ENCODE data around the gene NLGN1. TPM values are rescaled to one million over a fixed set of nuclear protein-coding genes. Genes with fewer than 3 reads are reported as not detected.

NLGN1 gene
- total and polyA plus RNA-seq, 2 of the 13 experiments (the other 11 are each of a cell fraction or from before 2014, with no cell fraction given): not detected

DNA sequence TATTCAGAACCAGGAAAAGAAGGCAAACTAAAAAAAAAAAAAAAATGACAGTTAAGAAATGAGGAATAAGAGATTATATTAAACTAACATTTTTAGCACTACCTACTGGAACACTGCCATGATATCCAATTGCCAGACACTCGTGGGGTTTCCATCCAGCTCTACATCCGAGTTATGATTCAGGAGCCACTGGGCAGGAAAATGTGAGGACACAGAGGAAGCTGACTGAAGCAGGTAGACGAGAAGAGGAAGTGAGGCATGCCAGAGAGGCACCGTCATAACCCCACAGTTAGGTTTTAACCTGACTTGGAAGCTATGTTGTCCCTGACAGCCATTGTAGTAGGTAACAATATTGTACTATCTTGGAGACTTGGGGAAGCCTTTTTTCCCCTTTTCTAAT, 495.0 kb downstream of the NLGN1 start:
- intact Hi-C loops (cut with micrococcal nuclease; ENCODE audit: unreplicated experiment) (no loop called here), in situ Hi-C loops (cut with HindIII; ENCODE audit: extremely low pct_ligation_motif_present, low pct_unique_long_range_greater_than_20kb) (no loop called here)
- Histone ChIP-seq H3K4me2 (ENCODE audit: low read depth, low read length) (no peak overlapping the region), H3K4me3 (replicated peaks in 1 of 3; ENCODE audit: insufficient read depth in 1 of 3, low read depth in 2 of 3, low read length in 3 of 3) (no peak overlapping the region), H3K36me3 (replicated peaks in 1 of 2; ENCODE audit: control insufficient read depth in 1 of 2, insufficient read depth in 2 of 2, low read length in 2 of 2) (no peaks in the 10 kb centered on the region), H4K20me1 (ENCODE audit: insufficient read depth, low read length) (no peaks in the 10 kb centered on the region), H3K9me3 (ENCODE audit: low read length) (no peaks in the 10 kb centered on the region), H2AFZ (ENCODE audit: low read length) (no peak overlapping the region), H3K9ac (ENCODE audit: insufficient read depth, low read depth, low read length) (no peak overlapping the region), H3K79me2 (ENCODE audit: insufficient read depth, low read length) (no peaks in the 10 kb centered on the region), H3K27me3 (ENCODE audit: control insufficient read depth in 1 of 2, insufficient read depth in 2 of 2, low read length in 2 of 2) (no peaks in the 10 kb centered on the region), H3K4me1 (ENCODE audit: insufficient read depth, low read length) (no peaks in the 10 kb centered on the region), H3K27ac (ENCODE audit: extremely low read length, insufficient read depth, low read length) (no peak overlapping the region)
- DNase-seq (ENCODE audit: low spot score): no peak
- BruUV-seq (replicated peaks): no TSS peak
- POLR2A ChIA-PET: no interaction called here
- no peak for ATAC-seq
- FAIRE-seq: no peak
- CTCF ChIA-PET (ENCODE audit: low intra/inter-chr PET ratio, low total read pairs): no interaction called here
- no peak for TF ChIP-seq ZIK1 (CRISPR knock-in tag; IDR thresholded peaks at IDR 0.05; ENCODE audit: borderline replicate concordance, low read depth)
- TF ChIP-seq, protein P1, sequence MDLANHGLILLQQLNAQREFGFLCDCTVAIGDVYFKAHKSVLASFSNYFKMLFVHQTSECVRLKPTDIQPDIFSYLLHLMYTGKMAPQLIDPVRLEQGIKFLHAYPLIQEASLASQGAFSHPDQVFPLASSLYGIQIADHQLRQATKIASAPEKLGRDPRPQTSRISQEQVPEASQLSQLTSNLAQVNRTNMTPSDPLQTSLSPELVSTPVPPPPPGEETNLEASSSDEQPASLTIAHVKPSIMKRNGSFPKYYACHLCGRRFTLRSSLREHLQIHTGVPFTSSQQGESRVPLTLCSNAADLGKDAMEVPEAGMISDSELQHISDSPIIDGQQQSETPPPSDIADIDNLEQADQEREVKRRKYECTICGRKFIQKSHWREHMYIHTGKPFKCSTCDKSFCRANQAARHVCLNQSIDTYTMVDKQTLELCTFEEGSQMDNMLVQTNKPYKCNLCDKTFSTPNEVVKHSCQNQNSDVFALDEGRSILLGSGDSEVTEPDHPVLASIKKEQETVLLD (CRISPR knock-in tag; IDR thresholded peaks at IDR 0.05; ENCODE audit: low read depth): no peak
- no peak for TF ChIP-seq KDM5A (IDR thresholded peaks at IDR 0.05; ENCODE audit: borderline replicate concordance, low read length)
- no peak for TF ChIP-seq ZMAT5 (CRISPR knock-in tag; IDR thresholded peaks at IDR 0.05; ENCODE audit: borderline replicate concordance, low read depth)
- TF ChIP-seq XRCC5 (optimal IDR thresholded peaks at IDR 0.05; ENCODE audit: low read length): no peak
- TF ChIP-seq IRX3 (CRISPR knock-in tag; IDR thresholded peaks at IDR 0.05; ENCODE audit: borderline replicate concordance, low read depth): no peak
- TF ChIP-seq CC2D1A (CRISPR knock-in tag; IDR thresholded peaks at IDR 0.05): no peak
- TF ChIP-seq, protein P2, sequence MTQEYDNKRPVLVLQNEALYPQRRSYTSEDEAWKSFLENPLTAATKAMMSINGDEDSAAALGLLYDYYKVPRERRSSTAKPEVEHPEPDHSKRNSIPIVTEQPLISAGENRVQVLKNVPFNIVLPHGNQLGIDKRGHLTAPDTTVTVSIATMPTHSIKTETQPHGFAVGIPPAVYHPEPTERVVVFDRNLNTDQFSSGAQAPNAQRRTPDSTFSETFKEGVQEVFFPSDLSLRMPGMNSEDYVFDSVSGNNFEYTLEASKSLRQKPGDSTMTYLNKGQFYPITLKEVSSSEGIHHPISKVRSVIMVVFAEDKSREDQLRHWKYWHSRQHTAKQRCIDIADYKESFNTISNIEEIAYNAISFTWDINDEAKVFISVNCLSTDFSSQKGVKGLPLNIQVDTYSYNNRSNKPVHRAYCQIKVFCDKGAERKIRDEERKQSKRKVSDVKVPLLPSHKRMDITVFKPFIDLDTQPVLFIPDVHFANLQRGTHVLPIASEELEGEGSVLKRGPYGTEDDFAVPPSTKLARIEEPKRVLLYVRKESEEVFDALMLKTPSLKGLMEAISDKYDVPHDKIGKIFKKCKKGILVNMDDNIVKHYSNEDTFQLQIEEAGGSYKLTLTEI (CRISPR knock-in tag; conservative IDR thresholded peaks at IDR 0.05): no peak
- no peak for TF ChIP-seq U2AF2 (IDR thresholded peaks at IDR 0.05; ENCODE audit: low read depth, low read length)
- no peak for TF ChIP-seq ZNF282 (IDR thresholded peaks at IDR 0.05; ENCODE audit: partially characterized antibody)
- no peak for TF ChIP-seq HHEX (CRISPR knock-in tag; IDR thresholded peaks at IDR 0.05)
- no peak for TF ChIP-seq MZF1 (CRISPR knock-in tag; IDR thresholded peaks at IDR 0.05; ENCODE audit: borderline replicate concordance)
- 1% methylated on average over 4 of the region's 4 CpGs for WGBS (ENCODE audit: low lambda C conversion rate)
